Sigmoid colon (tissue), 7 donors: Measurements from ENCODE around the gene BMX. TPM values are rescaled to one million over a fixed set of nuclear protein-coding genes. Genes with fewer than 3 reads are reported as not detected.

Experiments used
- DNase-seq: peaks from one replicate; pipeline ENCODE4 v3.0.0-alpha.2; 2019
- H3K27ac ChIP-seq, 4 donors: fragments of 200-600 bp; sonication (generic); one replicate each; pipeline ENCODE4 v1.5.1; 2016 to 2019; ENCODE audit warnings: mild to moderate bottlenecking in 1 of 4
- H3K27me3 ChIP-seq, 3 donors: fragments of 200-600 bp; sonication (generic); one replicate each; pipeline ENCODE4 v1.5.1; 2019; ENCODE audit warnings: mild to moderate bottlenecking in 1 of 3
- H3K36me3 ChIP-seq, 4 donors: fragments of 200-600 bp; sonication (generic); one replicate each; pipeline ENCODE4 v1.5.1; 2016 to 2019
- H3K4me1 ChIP-seq, 4 donors: fragments of 200-600 bp; sonication (generic); one replicate each; pipeline ENCODE4 v1.5.1; 2017 to 2019
- H3K4me3 ChIP-seq, 4 donors: fragments of 200-600 bp; sonication (generic); one replicate each; pipeline ENCODE4 v1.5.1; 2017 to 2019; ENCODE audit warnings: mild to moderate bottlenecking in 2 of 4, moderate library complexity in 1 of 4
- H3K9me3 ChIP-seq, 4 donors: fragments of 200-600 bp in 3 of 4; sonication (generic) in 3 of 4; one replicate each; pipeline versions ENCODE4 v1.5.1 to v1.6.1; 2013 to 2019
- EP300 ChIP-seq, 4 donors: sonication (generic); formaldehyde crosslinking; IDR thresholded peaks; one replicate each; pipeline ENCODE4 v1.6.1; 2017; ENCODE audit warnings: antibody characterized with exemption in 4 of 4
- POLR2A ChIP-seq, 2 donors: fragments of 450-650 bp; IDR thresholded peaks; one replicate each; pipeline ENCODE4 v1.6.1; 2016; ENCODE audit warnings: antibody characterized with exemption in 2 of 2, mild to moderate bottlenecking in 2 of 2, moderate library complexity in 2 of 2
- POLR2AphosphoS5 ChIP-seq, 4 donors: sonication (generic); formaldehyde crosslinking; IDR thresholded peaks; one replicate each; pipeline ENCODE4 v1.6.1; 2017; ENCODE audit warnings: antibody characterized with exemption in 4 of 4
- WGBS, 2 donors: extraction: QIAGEN DNeasy Blood & Tissue Kit; methylation state at CpG; one replicate each; pipeline ENCODE4 v1.1.7; 2013; 5-methylcytosine and 5-hydroxymethylcytosine counted together
- intact Hi-C: fragments of 100-400 bp; cut with DNase I; formaldehyde crosslinking; loops from one replicate; pipeline ENCODE4 v1.15.1; 2023
- polyA plus RNA-seq, 3 donors: library from polyadenylated mRNA; stranded (reverse); fragments of 200-250 nt; gene quantifications; one replicate each; pipeline ENCODE4 v1.2.3, GENCODE V29; 2013
- total RNA-seq, 4 donors: library from RNA; depleted of rRNA; stranded (reverse); fragments of >200 nt; gene quantifications; one replicate each; pipeline ENCODE4 v1.1.0, GENCODE V29; 2016
- TF ChIP-seq, protein P1 (sequence below), 4 experiments: fragments of 450-650 bp in 3 of 4; fragments of 200-600 bp in 1 of 4; IDR thresholded peaks; one replicate each; pipeline ENCODE4 v1.5.1; 2016 to 2019; ENCODE audit warnings: antibody characterized with exemption in 4 of 4, mild to moderate bottlenecking in 3 of 4, moderate library complexity in 2 of 4
- donor health status: healthy with polysubstance abuse.
- donor health status: Bipolar disorder and iron deficiency.
- donor health status: healthy.

The BMX gene
- total and polyA plus RNA-seq, 7 donors = 0.68 to 4.8 (median 2.5) TPM

GRCh38 chrX:15567267-15567666 is 66.7 kb downstream of the BMX start:
- 70 to 80% methylated on average over 1 of the region's 1 CpG for WGBS, 2 donors

DNA sequence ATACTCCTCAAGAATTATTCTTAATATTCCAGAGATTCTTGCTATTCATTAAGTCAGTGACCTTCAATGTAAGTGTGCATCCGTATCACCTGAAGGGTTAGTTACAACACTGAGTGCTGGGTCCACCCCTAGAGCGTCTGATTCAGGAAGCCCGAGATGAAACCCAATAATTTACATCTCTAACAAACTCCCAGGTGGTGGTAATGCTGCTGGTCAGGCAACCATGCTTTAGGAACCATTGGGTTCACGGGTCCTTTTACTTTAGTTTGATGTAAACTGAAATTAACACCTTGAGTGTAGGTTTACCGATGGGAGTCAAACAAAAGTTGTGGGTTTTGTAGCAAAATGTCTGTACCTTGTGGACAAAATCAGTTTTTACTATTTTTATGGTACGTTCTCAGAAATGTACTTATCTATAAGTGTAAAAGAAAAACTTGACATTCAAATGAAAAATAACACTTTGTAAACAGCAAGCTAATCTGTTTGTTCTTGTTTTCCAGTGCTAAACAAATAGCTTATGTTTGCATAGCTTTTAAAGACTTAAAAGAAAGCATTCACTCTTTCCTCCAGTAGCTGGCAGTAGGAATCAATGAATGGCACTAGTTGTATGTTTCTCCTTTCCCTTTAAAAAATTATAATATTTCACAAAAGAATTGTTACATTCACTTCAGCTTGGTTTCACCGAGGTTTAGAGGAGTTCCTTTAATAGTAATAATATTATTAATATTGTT is 67.4 kb downstream of the BMX start:
- DNase-seq = no peak
- no peaks in the 10 kb centered on the region for H3K9me3 ChIP-seq
- TF ChIP-seq EP300 (IDR thresholded peaks at IDR 0.05) = no peak
- TF ChIP-seq POLR2AphosphoS5 (IDR thresholded peaks at IDR 0.05) = no peak
- WGBS, 2 donors = 49 to 63% methylated on average over 7 of the region's 7 CpGs
- H3K27me3 ChIP-seq = no peaks in the 10 kb centered on the region
- H3K27ac ChIP-seq = no peak overlapping the region
- H3K4me3 ChIP-seq = no peak overlapping the region
- H3K36me3 ChIP-seq = no peaks in the 10 kb centered on the region
- intact Hi-C loops = loop anchor here (5.0 kb wide), 2 partner anchors 101 to 221 kb away; no protein-coding TSS in a partner anchor
- H3K4me1 ChIP-seq = no peaks in the 10 kb centered on the region

More at GRCh38 chrX:15567267-15567666, 66.7 kb downstream of the BMX start:
- intact Hi-C loops = loop anchor here (5.0 kb wide), 2 partner anchors 100 to 220 kb away; no protein-coding TSS in a partner anchor
- Histone ChIP-seq H3K27ac (no peak overlapping the region), H3K4me3 (no peak overlapping the region), H3K4me1 (no peaks in the 10 kb centered on the region), H3K27me3 (no peaks in the 10 kb centered on the region), H3K36me3 (no peaks in the 10 kb centered on the region), H3K9me3 (no peaks in the 10 kb centered on the region)
- DNase-seq = no peak
- TF ChIP-seq, protein P1, sequence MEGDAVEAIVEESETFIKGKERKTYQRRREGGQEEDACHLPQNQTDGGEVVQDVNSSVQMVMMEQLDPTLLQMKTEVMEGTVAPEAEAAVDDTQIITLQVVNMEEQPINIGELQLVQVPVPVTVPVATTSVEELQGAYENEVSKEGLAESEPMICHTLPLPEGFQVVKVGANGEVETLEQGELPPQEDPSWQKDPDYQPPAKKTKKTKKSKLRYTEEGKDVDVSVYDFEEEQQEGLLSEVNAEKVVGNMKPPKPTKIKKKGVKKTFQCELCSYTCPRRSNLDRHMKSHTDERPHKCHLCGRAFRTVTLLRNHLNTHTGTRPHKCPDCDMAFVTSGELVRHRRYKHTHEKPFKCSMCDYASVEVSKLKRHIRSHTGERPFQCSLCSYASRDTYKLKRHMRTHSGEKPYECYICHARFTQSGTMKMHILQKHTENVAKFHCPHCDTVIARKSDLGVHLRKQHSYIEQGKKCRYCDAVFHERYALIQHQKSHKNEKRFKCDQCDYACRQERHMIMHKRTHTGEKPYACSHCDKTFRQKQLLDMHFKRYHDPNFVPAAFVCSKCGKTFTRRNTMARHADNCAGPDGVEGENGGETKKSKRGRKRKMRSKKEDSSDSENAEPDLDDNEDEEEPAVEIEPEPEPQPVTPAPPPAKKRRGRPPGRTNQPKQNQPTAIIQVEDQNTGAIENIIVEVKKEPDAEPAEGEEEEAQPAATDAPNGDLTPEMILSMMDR (IDR thresholded peaks at IDR 0.05) = no peak
- TF ChIP-seq EP300 (IDR thresholded peaks at IDR 0.05) (no peak), POLR2AphosphoS5 (IDR thresholded peaks at IDR 0.05) (no peak), POLR2A (IDR thresholded peaks at IDR 0.05) (no peak)

DNA sequence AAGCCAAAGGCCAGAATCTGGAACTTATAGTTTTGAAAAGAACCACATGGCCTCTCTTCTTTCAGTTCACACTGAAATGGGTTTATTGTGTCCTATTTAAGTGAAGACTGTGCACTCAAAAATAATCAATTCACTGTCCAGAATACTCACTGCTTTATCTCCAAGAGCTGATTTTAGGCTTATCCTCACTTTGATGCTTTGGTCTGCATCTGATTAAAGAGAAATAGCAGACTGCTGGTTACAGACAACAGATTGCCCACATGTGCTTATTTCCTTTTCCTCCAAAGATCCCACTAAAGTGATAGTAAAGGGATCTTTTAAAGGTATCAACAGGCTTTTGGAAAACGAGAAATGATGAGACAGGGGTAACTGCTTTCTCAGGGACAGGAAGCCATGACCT is 69.5 kb downstream of the BMX start:
- no peak overlapping the region for H3K27ac ChIP-seq
- no peaks in the 10 kb centered on the region for H3K9me3 ChIP-seq
- no peaks in the 10 kb centered on the region for H3K27me3 ChIP-seq
- H3K4me3 ChIP-seq = no peak overlapping the region
- WGBS, 2 donors = 48 to 76% methylated on average over 1 of the region's 1 CpG
- DNase-seq = no peak
- no peaks in the 10 kb centered on the region for H3K4me1 ChIP-seq
- H3K36me3 ChIP-seq = no peaks in the 10 kb centered on the region
- intact Hi-C loops = no loop called here
- TF ChIP-seq POLR2A (IDR thresholded peaks at IDR 0.05) (no peak), POLR2AphosphoS5 (IDR thresholded peaks at IDR 0.05) (no peak), EP300 (IDR thresholded peaks at IDR 0.05) (no peak)
- TF ChIP-seq, protein P1 (IDR thresholded peaks at IDR 0.05) = no peak

- intact Hi-C loops = no loop called here
- Histone ChIP-seq H3K27ac (no peak overlapping the region), H3K36me3 (no peaks in the 10 kb centered on the region), H3K4me1 (no peaks in the 10 kb centered on the region), H3K27me3 (no peaks in the 10 kb centered on the region), H3K9me3 (no peaks in the 10 kb centered on the region), H3K4me3 (no peak overlapping the region)
- WGBS, 2 donors = 68 to 69% methylated on average over 2 of the region's 2 CpGs
- TF ChIP-seq, protein P1 (IDR thresholded peaks at IDR 0.05) = no peak
- TF ChIP-seq EP300 (IDR thresholded peaks at IDR 0.05) = no peak
- DNase-seq = no peak
These were observed 73.4 kb downstream of the BMX start for GRCh38 chrX:15574017-15574416.

DNA sequence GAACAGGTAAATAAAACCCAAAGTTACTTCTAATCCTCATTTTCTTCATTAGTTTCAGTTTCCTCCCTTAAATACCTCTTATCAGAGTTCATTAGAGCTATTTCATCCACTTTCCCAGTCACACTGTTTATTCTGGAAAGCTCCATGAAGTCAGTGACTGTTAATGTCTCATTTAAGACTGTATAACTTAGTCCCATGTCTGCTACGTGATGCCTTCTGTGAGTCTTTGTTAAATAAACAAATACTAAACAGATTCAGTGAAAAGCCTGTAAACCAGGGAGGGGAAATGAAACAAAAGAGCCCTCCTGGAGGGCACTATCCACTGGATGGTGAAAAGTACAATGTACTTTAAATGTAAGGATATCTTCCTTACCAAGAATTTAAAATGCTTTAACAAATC is 75.4 kb downstream of the BMX start:
- no peak overlapping the region for H3K4me3 ChIP-seq
- intact Hi-C loops = no loop called here
- TF ChIP-seq EP300 (IDR thresholded peaks at IDR 0.05) (no peak), POLR2A (IDR thresholded peaks at IDR 0.05) (no peak), POLR2AphosphoS5 (IDR thresholded peaks at IDR 0.05) (no peak)
- TF ChIP-seq, protein P1 (IDR thresholded peaks at IDR 0.05) = no peak
- H3K27ac ChIP-seq = no peak overlapping the region
- no peaks in the 10 kb centered on the region for H3K27me3 ChIP-seq
- 15 to 43% methylated on average over 1 of the region's 1 CpG for WGBS, 2 donors
- no peak for DNase-seq
- no peaks in the 10 kb centered on the region for H3K4me1 ChIP-seq
- H3K36me3 ChIP-seq = no peaks in the 10 kb centered on the region
- H3K9me3 ChIP-seq = no peaks in the 10 kb centered on the region
